ENCODE results near the gene ZNF846. TPM values are rescaled to one million over a fixed set of nuclear protein-coding genes. Genes with fewer than 3 reads are reported as not detected.

The ZNF846 gene
- total and polyA plus RNA-seq, 2 of the 4 experiments (the other 2 are of a cell fraction) = 5.7 to 6.5 TPM

DNA sequence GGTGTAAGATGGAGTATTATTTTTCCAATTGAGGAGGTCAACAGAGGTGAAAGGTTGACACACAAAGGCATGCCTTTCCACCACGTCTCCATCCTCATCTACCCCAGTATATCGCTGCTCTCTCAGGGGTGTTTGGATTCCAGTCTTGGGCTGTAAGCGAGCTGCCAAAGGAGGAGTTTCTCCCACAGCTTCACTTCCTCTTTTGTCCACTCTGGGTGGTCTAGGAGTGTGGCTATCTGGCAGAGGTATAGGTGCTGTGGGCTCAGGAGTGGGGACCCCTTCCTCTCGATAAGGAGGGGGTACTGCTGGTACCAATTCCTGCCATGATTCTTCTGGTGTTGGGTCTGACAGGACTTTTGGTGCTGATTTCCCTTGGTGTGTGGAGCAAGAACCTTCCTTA, 39.4 kb downstream of the ZNF846 start:
- Histone ChIP-seq H3K4me1 (ENCODE audit: control insufficient read depth, insufficient read depth, low read length) (no peaks in the 10 kb centered on the region), H2BK20ac (ENCODE audit: low read depth, low read length) (no peak overlapping the region), H2BK15ac (ENCODE audit: low read depth, low read length) (no peak overlapping the region), H3K79me1 (ENCODE audit: low read depth in 1 of 2, low read length in 2 of 2) (no peaks in the 10 kb centered on the region), H4K91ac (ENCODE audit: insufficient read depth, low read depth, low read length) (no peak overlapping the region), H3K27ac (ENCODE audit: insufficient read depth, low read length) (no peak overlapping the region), H4K5ac (ENCODE audit: low read depth, low read length) (no peak overlapping the region), H3K27me3 (ENCODE audit: control insufficient read depth, insufficient read depth, low read length) (no peaks in the 10 kb centered on the region), H3K9me1 (ENCODE audit: insufficient read depth, low read length) (no peaks in the 10 kb centered on the region), H4K20me1 (ENCODE audit: insufficient read depth, low read length) (no peaks in the 10 kb centered on the region), H2BK120ac (ENCODE audit: low read depth, low read length) (no peak overlapping the region), H3K36me3 (ENCODE audit: control insufficient read depth, insufficient read depth, low read length) (no peaks in the 10 kb centered on the region), H2AK9ac (replicated peaks; ENCODE audit: low read depth, low read length, poor library complexity) (no peak overlapping the region), H3K18ac (ENCODE audit: low read depth, low read length) (no peak overlapping the region), H3K4me2 (ENCODE audit: low read depth, low read length) (no peak overlapping the region), H3K4me3 (ENCODE audit: insufficient read depth, low read depth, low read length) (no peak overlapping the region), H4K8ac (ENCODE audit: low read depth in 2 of 2, low read length in 2 of 2) (no peak overlapping the region), H3K9ac (ENCODE audit: low read depth, low read length) (no peak overlapping the region), H3K9me3 (ENCODE audit: control insufficient read depth, insufficient read depth, low read length) (peaks cover 2% of the 10 kb centered on the region; the same call in 1 of the 2 replicates), H2AFZ (replicated peaks; ENCODE audit: low read length, poor library complexity) (no peak overlapping the region), H2BK5ac (ENCODE audit: low read depth, low read length, poor library complexity, severe bottlenecking) (no peak overlapping the region), H3K14ac (replicated peaks; ENCODE audit: low read depth, low read length) (no peak overlapping the region), H3K23ac (ENCODE audit: low read depth, low read length) (no peak overlapping the region), H3K56ac (ENCODE audit: extremely low read depth, insufficient read depth, low read length) (no peak overlapping the region), H3K4ac (ENCODE audit: low read depth, low read length) (no peak overlapping the region), H2AK5ac (ENCODE audit: low read depth, low read length) (no peak overlapping the region)
- WGBS, 2 experiments (ENCODE audit: extremely low coverage in 2 of 2, insufficient read length in 1 of 2) = no CpG with 5 or more reads among the region's 4 CpGs
- DNase-seq (no peak), ATAC-seq (ENCODE audit: low read depth) (no peak)
- in situ Hi-C loops (cut with MboI; ENCODE audit: low sequenced_read_pairs) = no loop called here
- CTCF ChIA-PET = no interaction called here
- POLR2A ChIA-PET (ENCODE audit: unreplicated experiment) = no interaction called here
- no peak for TF ChIP-seq MXI1 (IDR thresholded peaks at IDR 0.05; ENCODE audit: borderline replicate concordance, low read depth, low read length)
- no peak for TF ChIP-seq RAD21 (IDR thresholded peaks at IDR 0.05; ENCODE audit: low read length)
- TF ChIP-seq CEBPB (IDR thresholded peaks at IDR 0.05; ENCODE audit: low read depth, low read length) = no peak
- no peak for TF ChIP-seq RFX5 (IDR thresholded peaks at IDR 0.05; ENCODE audit: low read depth, low read length)
- no peak for TF ChIP-seq MAZ (IDR thresholded peaks at IDR 0.05; ENCODE audit: borderline replicate concordance, low read depth, low read length)
- TF ChIP-seq POLR2A (IDR thresholded peaks at IDR 0.05; ENCODE audit: low read depth, low read length) = no peak
- TF ChIP-seq, protein P1, sequence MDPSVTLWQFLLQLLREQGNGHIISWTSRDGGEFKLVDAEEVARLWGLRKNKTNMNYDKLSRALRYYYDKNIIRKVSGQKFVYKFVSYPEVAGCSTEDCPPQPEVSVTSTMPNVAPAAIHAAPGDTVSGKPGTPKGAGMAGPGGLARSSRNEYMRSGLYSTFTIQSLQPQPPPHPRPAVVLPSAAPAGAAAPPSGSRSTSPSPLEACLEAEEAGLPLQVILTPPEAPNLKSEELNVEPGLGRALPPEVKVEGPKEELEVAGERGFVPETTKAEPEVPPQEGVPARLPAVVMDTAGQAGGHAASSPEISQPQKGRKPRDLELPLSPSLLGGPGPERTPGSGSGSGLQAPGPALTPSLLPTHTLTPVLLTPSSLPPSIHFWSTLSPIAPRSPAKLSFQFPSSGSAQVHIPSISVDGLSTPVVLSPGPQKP (IDR thresholded peaks at IDR 0.05; ENCODE audit: borderline replicate concordance, low read depth, low read length) = no peak
- no TSS peak for BruUV-seq (replicated peaks)
- dilution Hi-C loops (cut with HindIII; ENCODE audit: low sequenced_read_pairs, unreplicated experiment) = no loop called here
- intact Hi-C loops (cut with micrococcal nuclease) = no loop called here
